ENCODE results near the gene INSL3. TPM values are rescaled to one million over a fixed set of nuclear protein-coding genes. Genes with fewer than 3 reads are reported as not detected.

Gene INSL3
- total RNA-seq, 1 experiment from 2014 or later, result 0.57 TPM

DNA sequence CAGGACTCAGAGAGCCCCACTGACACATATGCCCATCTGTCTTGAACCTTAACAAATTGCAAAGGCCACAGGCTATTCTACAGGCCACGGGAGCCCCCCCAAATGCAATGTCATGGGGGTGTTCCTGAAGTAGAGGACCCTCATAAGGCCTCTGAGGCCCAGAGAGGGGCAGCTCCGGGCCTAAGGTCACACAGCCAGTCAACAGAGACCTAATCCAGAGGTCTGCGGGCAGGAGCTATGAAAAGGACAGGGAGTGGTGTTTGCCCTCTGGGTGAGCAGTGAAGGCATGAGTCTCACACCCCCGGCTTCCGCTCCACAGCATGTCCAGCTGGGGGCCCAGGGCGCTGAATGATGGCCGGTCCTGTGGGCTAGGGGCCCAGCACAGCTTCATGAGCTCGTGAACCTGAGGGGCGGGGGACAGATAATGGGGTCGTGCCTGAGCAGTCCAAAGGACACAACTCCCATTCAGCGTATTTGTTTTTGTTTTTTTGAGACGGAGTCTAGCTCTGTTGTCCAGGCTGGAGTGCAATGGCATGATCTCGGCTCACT lies 5.3 kb upstream of the INSL3 start:
- TF ChIP-seq, protein P1, sequence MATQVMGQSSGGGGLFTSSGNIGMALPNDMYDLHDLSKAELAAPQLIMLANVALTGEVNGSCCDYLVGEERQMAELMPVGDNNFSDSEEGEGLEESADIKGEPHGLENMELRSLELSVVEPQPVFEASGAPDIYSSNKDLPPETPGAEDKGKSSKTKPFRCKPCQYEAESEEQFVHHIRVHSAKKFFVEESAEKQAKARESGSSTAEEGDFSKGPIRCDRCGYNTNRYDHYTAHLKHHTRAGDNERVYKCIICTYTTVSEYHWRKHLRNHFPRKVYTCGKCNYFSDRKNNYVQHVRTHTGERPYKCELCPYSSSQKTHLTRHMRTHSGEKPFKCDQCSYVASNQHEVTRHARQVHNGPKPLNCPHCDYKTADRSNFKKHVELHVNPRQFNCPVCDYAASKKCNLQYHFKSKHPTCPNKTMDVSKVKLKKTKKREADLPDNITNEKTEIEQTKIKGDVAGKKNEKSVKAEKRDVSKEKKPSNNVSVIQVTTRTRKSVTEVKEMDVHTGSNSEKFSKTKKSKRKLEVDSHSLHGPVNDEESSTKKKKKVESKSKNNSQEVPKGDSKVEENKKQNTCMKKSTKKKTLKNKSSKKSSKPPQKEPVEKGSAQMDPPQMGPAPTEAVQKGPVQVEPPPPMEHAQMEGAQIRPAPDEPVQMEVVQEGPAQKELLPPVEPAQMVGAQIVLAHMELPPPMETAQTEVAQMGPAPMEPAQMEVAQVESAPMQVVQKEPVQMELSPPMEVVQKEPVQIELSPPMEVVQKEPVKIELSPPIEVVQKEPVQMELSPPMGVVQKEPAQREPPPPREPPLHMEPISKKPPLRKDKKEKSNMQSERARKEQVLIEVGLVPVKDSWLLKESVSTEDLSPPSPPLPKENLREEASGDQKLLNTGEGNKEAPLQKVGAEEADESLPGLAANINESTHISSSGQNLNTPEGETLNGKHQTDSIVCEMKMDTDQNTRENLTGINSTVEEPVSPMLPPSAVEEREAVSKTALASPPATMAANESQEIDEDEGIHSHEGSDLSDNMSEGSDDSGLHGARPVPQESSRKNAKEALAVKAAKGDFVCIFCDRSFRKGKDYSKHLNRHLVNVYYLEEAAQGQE (IDR thresholded peaks at IDR 0.05; ENCODE audit: insufficient read depth in 1 of 2, low read depth in 2 of 2, low read length in 1 of 2), result no peak
- TF ChIP-seq SIN3A (IDR thresholded peaks at IDR 0.05; ENCODE audit: borderline replicate concordance, insufficient read depth, low read depth, low read length), result no peak
- TF ChIP-seq POLR2AphosphoS5 (IDR thresholded peaks at IDR 0.05; ENCODE audit: low read depth, low read length), result no peak
- TF ChIP-seq, protein P2, sequence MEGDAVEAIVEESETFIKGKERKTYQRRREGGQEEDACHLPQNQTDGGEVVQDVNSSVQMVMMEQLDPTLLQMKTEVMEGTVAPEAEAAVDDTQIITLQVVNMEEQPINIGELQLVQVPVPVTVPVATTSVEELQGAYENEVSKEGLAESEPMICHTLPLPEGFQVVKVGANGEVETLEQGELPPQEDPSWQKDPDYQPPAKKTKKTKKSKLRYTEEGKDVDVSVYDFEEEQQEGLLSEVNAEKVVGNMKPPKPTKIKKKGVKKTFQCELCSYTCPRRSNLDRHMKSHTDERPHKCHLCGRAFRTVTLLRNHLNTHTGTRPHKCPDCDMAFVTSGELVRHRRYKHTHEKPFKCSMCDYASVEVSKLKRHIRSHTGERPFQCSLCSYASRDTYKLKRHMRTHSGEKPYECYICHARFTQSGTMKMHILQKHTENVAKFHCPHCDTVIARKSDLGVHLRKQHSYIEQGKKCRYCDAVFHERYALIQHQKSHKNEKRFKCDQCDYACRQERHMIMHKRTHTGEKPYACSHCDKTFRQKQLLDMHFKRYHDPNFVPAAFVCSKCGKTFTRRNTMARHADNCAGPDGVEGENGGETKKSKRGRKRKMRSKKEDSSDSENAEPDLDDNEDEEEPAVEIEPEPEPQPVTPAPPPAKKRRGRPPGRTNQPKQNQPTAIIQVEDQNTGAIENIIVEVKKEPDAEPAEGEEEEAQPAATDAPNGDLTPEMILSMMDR (IDR thresholded peaks at IDR 0.05), result no peak
- TF ChIP-seq TCF7L2 (IDR thresholded peaks at IDR 0.05; ENCODE audit: low read depth, low read length), result no peak
- H3K4me1 ChIP-seq (ENCODE audit: control insufficient read depth, insufficient read depth, low read length), result no peaks in the 10 kb centered on the region
- no peak overlapping the region for H3K4me3 ChIP-seq (ENCODE audit: low read depth in 2 of 2, low read length in 2 of 2)
- DNase-seq (ENCODE audit: low read depth, low spot score) (no peak), ATAC-seq (no peak)
- in situ Hi-C loops (cut with HindIII; ENCODE audit: low pct_unique_long_range_greater_than_20kb, low sequenced_read_pairs), result no loop called here
- H3K9me3 ChIP-seq (ENCODE audit: control insufficient read depth, insufficient read depth, low read depth, low read length), result no peaks in the 10 kb centered on the region
- CTCF ChIA-PET, result no interaction called here
- H3K27me3 ChIP-seq (ENCODE audit: control insufficient read depth, insufficient read depth, low read length), result no peaks in the 10 kb centered on the region
- no peak overlapping the region for H3K27ac ChIP-seq (ENCODE audit: low read length)
- POLR2A ChIA-PET, result no interaction called here
- no TSS peak for BruUV-seq (replicated peaks)
- H3K36me3 ChIP-seq (ENCODE audit: control insufficient read depth, insufficient read depth, low read length), result no peaks in the 10 kb centered on the region
- intact Hi-C loops (cut with micrococcal nuclease; ENCODE audit: unreplicated experiment), result no loop called here

- Histone ChIP-seq H3K27ac (ENCODE audit: low read length) (no peak overlapping the region), H3K36me3 (ENCODE audit: control insufficient read depth, insufficient read depth, low read length) (no peaks in the 10 kb centered on the region), H3K9me3 (ENCODE audit: control insufficient read depth, insufficient read depth, low read depth, low read length) (no peaks in the 10 kb centered on the region), H3K4me1 (ENCODE audit: control insufficient read depth, insufficient read depth, low read length) (no peaks in the 10 kb centered on the region), H3K27me3 (ENCODE audit: control insufficient read depth, insufficient read depth, low read length) (no peaks in the 10 kb centered on the region), H3K4me3 (ENCODE audit: low read depth in 2 of 2, low read length in 2 of 2) (no peak overlapping the region)
- ATAC-seq, result no peak
- in situ Hi-C loops (cut with HindIII; ENCODE audit: low pct_unique_long_range_greater_than_20kb, low sequenced_read_pairs), result no loop called here
- no peak for DNase-seq (ENCODE audit: low read depth, low spot score)
- intact Hi-C loops (cut with micrococcal nuclease; ENCODE audit: unreplicated experiment), result no loop called here
- TF ChIP-seq TCF7L2 (IDR thresholded peaks at IDR 0.05; ENCODE audit: low read depth, low read length) (no peak), SIN3A (IDR thresholded peaks at IDR 0.05; ENCODE audit: borderline replicate concordance, insufficient read depth, low read depth, low read length) (no peak), POLR2AphosphoS5 (IDR thresholded peaks at IDR 0.05; ENCODE audit: low read depth, low read length) (no peak)
- TF ChIP-seq, protein P1 (IDR thresholded peaks at IDR 0.05; ENCODE audit: insufficient read depth in 1 of 2, low read depth in 2 of 2, low read length in 1 of 2), result no peak
- TF ChIP-seq, protein P2 (IDR thresholded peaks at IDR 0.05), result no peak
- POLR2A ChIA-PET, result interaction anchor here (0.6 kb wide), 1 partner anchor 43 kb away, joined by 4 read pairs; no protein-coding TSS in a partner anchor
- no TSS peak for BruUV-seq (replicated peaks)
- CTCF ChIA-PET, result no interaction called here
Observed at GRCh38 chr19:17824339-17824738, 3.0 kb upstream of the INSL3 start.
